ENCODE measurements around the gene NUDT16L1.

- no peak for TF ChIP-seq POLR2A (IDR thresholded peaks at IDR 0.05; ENCODE audit: low read depth, low read length)
- TF ChIP-seq POLR2AphosphoS5 (IDR thresholded peaks at IDR 0.05; ENCODE audit: low read depth, low read length), result no peak
These were observed 18.3 kb upstream of the NUDT16L1 start for GRCh38 chr16:4674926-4675530.

Data from GM12892 (cell line).